CD8-positive, alpha-beta memory T cell (primary cell): ENCODE data around the gene MUC21. TPM values are rescaled to one million over a fixed set of nuclear protein-coding genes. Genes with fewer than 3 reads are reported as not detected.

Source experiments
- CTCF ChIA-PET: fragments of 350-600 bp; sonication (Branson Sonifier 250); formaldehyde crosslinking; loops from one replicate; lab custom pipeline; 2021; ENCODE audit warnings: antibody characterized with exemption; lab: Charles Lee
- POLR2A ChIA-PET: fragments of 350-600 bp; sonication (Branson Sonifier 250); formaldehyde crosslinking; loops from one replicate; lab custom pipeline; 2021; ENCODE audit warnings: antibody characterized with exemption; lab: Charles Lee
- DNase-seq, 5 donors: peaks; one replicate each; pipeline versions ENCODE4 v3.0.0 to v3.0.0-alpha.2; 2020 to 2022; ENCODE audit warnings: mixed read lengths in 1 of 5
- H3K27ac ChIP-seq: one replicate; pipeline ENCODE4 v1.7.0; 2013; ENCODE audit warnings: low read depth, mild to moderate bottlenecking, low read length, moderate library complexity
- H3K27me3 ChIP-seq: 2 replicates; pipeline ENCODE4 v1.7.0; 2013; ENCODE audit warnings: low read length, mild to moderate bottlenecking; ENCODE audit not compliant: insufficient read depth, poor library complexity, severe bottlenecking
- H3K36me3 ChIP-seq: 2 replicates; pipeline ENCODE4 v1.7.0; 2013; ENCODE audit warnings: mild to moderate bottlenecking, low read length, moderate library complexity; ENCODE audit not compliant: insufficient read depth
- H3K4me1 ChIP-seq: 2 replicates; pipeline ENCODE4 v1.7.0; 2013; ENCODE audit warnings: mild to moderate bottlenecking, low read length, moderate library complexity; ENCODE audit not compliant: insufficient read depth
- H3K4me3 ChIP-seq: 2 replicates; pipeline ENCODE4 v1.7.0; 2013; ENCODE audit warnings: mild to moderate bottlenecking, low read length
- H3K9me3 ChIP-seq: 2 replicates; pipeline ENCODE4 v1.7.0; 2013; ENCODE audit warnings: mild to moderate bottlenecking, low read length
- H3K27ac Mint-ChIP-seq, 8 donors: one replicate each; pipeline ENCODE4 v1.8.0; 2020 to 2021; ENCODE audit warnings: mixed read lengths in 8 of 8, mild to moderate bottlenecking in 6 of 8, inconsistent platforms in 3 of 8, moderate library complexity in 3 of 8
- H3K27me3 Mint-ChIP-seq, 2 donors: one replicate each; pipeline ENCODE4 v1.8.0; 2020 to 2021; ENCODE audit warnings: mixed read lengths in 2 of 2, mild to moderate bottlenecking in 1 of 2, moderate library complexity in 1 of 2
- H3K36me3 Mint-ChIP-seq, 3 donors: one replicate each; pipeline ENCODE4 v1.8.0; 2020 to 2021; ENCODE audit warnings: mixed read lengths in 3 of 3, inconsistent platforms in 1 of 3, mild to moderate bottlenecking in 1 of 3
- H3K4me1 Mint-ChIP-seq, 3 donors: one replicate each; pipeline ENCODE4 v1.8.0; 2020 to 2021; ENCODE audit warnings: mixed read lengths in 3 of 3, inconsistent platforms in 1 of 3, mild to moderate bottlenecking in 1 of 3
- H3K4me3 Mint-ChIP-seq, 7 donors: one replicate each; pipeline ENCODE4 v1.8.0; 2020 to 2021; ENCODE audit warnings: mixed read lengths in 7 of 7, mild to moderate bottlenecking in 6 of 7, moderate library complexity in 4 of 7, inconsistent platforms in 2 of 7
- H3K9me3 Mint-ChIP-seq, 5 donors: one replicate each; pipeline ENCODE4 v1.8.0; 2020 to 2022; ENCODE audit warnings: mixed read lengths in 5 of 5, mild to moderate bottlenecking in 3 of 5, moderate library complexity in 2 of 5, inconsistent platforms in 1 of 5
- polyA plus RNA-seq: library from polyadenylated mRNA; unstranded; fragments of 300-500 nt; fragmentation: Illumina TruSeq; gene quantifications from one replicate; pipeline ENCODE4 v1.2.3, GENCODE V29; 2021
- total RNA-seq, 2 experiments: library from RNA; stranded (reverse); gene quantifications; one replicate each; pipeline ENCODE4 v1.2.3, GENCODE V29; 2021

Gene MUC21
- total RNA-seq (not detected), polyA plus RNA-seq (not detected)

GRCh38 chr6:30983439-30983838 lies at the start of gene MUC21:
TSS of gene MUC21 (plus strand) at chr6:30983718. CDS start at chr6:30983959, 241 bp downstream.
- peaks cover 25 to 49% of the 10 kb centered on the region in 2 donors for H3K27me3 Mint-ChIP-seq
- no peak within 1 kb of the TSS for H3K4me3 ChIP-seq
- no peak within 1 kb of the TSS for H3K27ac ChIP-seq
- no peaks in the 10 kb centered on the region for H3K4me1 Mint-ChIP-seq
- H3K9me3 Mint-ChIP-seq = no peaks in the 10 kb centered on the region
- peaks cover 5% of the 10 kb centered on the region for H3K27me3 ChIP-seq
- no peak within 1 kb of the TSS for H3K4me3 Mint-ChIP-seq
- H3K9me3 ChIP-seq = no peaks in the 10 kb centered on the region
- H3K27ac Mint-ChIP-seq = no peak within 1 kb of the TSS
- H3K36me3 ChIP-seq = no peaks in the 10 kb centered on the region
- ChIA-PET POLR2A (no interaction called here), CTCF (no interaction called here)
- no peaks in the 10 kb centered on the region for H3K4me1 ChIP-seq
- DNase-seq = no peak
- H3K36me3 Mint-ChIP-seq = no peaks in the 10 kb centered on the region

- no peaks in the 10 kb centered on the region for H3K36me3 Mint-ChIP-seq
- H3K36me3 ChIP-seq = no peaks in the 10 kb centered on the region
- POLR2A ChIA-PET = interaction anchor here (0.5 kb wide), 1 partner anchor 609 kb away, joined by 3 read pairs; no protein-coding TSS in a partner anchor
- CTCF ChIA-PET = no interaction called here
- H3K9me3 Mint-ChIP-seq = no peaks in the 10 kb centered on the region
- H3K4me1 ChIP-seq = no peaks in the 10 kb centered on the region
- H3K27me3 Mint-ChIP-seq = peaks cover 6 to 28% of the 10 kb centered on the region in 2 donors
- no peaks in the 10 kb centered on the region for H3K4me1 Mint-ChIP-seq
- no peak overlapping the region for H3K27ac ChIP-seq
- H3K4me3 Mint-ChIP-seq = no peak overlapping the region
- H3K27ac Mint-ChIP-seq = no peak overlapping the region
- DNase-seq = no peak
- no peaks in the 10 kb centered on the region for H3K9me3 ChIP-seq
- H3K4me3 ChIP-seq = no peak overlapping the region
- H3K27me3 ChIP-seq = peaks cover 7% of the 10 kb centered on the region
Measured at GRCh38 chr6:30935018-30935417, 48.5 kb upstream of the MUC21 start.

- no peaks in the 10 kb centered on the region for H3K36me3 ChIP-seq
- H3K4me1 ChIP-seq = no peaks in the 10 kb centered on the region
- ChIA-PET POLR2A (interaction anchor here (0.6 kb wide), 1 partner anchor 131 kb away, joined by 7 read pairs; no protein-coding TSS in a partner anchor), CTCF (no interaction called here)
- H3K4me1 Mint-ChIP-seq = no peaks in the 10 kb centered on the region
- no peak for DNase-seq
- peaks cover 17% of the 10 kb centered on the region for H3K27me3 ChIP-seq
- H3K27ac Mint-ChIP-seq = peak overlapping the region in 1 of 8 donors; percentile 21
- no peaks in the 10 kb centered on the region for H3K9me3 ChIP-seq
- no peak overlapping the region for H3K4me3 Mint-ChIP-seq
- H3K9me3 Mint-ChIP-seq = no peaks in the 10 kb centered on the region
- H3K36me3 Mint-ChIP-seq = no peaks in the 10 kb centered on the region
- no peak overlapping the region for H3K27ac ChIP-seq
- H3K4me3 ChIP-seq = no peak overlapping the region
- peaks cover 15 to 50% of the 10 kb centered on the region in 2 donors for H3K27me3 Mint-ChIP-seq
Measured at GRCh38 chr6:30937265-30937664, 46.3 kb upstream of the MUC21 start.

- H3K4me1 ChIP-seq = no peaks in the 10 kb centered on the region
- POLR2A ChIA-PET = no interaction called here
Measured at GRCh38 chr6:30938730-30939129, 44.8 kb upstream of the MUC21 start.

GRCh38 chr6:30939473-30939872 lies 44.0 kb upstream of the MUC21 start:
- no peak overlapping the region for H3K27ac ChIP-seq
- Mint-ChIP-seq H3K27me3 (peaks cover 32 to 70% of the 10 kb centered on the region in 2 donors), H3K9me3 (no peaks in the 10 kb centered on the region), H3K4me3 (no peak overlapping the region), H3K36me3 (no peaks in the 10 kb centered on the region), H3K4me1 (peaks cover 0 to 1% (median 0%) of the 10 kb centered on the region in 3 donors), H3K27ac (no peak overlapping the region)
- H3K4me1 ChIP-seq = no peaks in the 10 kb centered on the region
- H3K27me3 ChIP-seq = peaks cover 22% of the 10 kb centered on the region
- no peaks in the 10 kb centered on the region for H3K36me3 ChIP-seq
- DNase-seq = no peak
- CTCF ChIA-PET = no interaction called here
- no peaks in the 10 kb centered on the region for H3K9me3 ChIP-seq
- H3K4me3 ChIP-seq = no peak overlapping the region
- POLR2A ChIA-PET = no interaction called here

More at GRCh38 chr6:30938730-30939129, 44.8 kb upstream of the MUC21 start:
- Mint-ChIP-seq H3K4me3 (no peak overlapping the region), H3K4me1 (peaks cover 0 to 1% (median 0%) of the 10 kb centered on the region in 3 donors), H3K27me3 (peaks cover 26 to 64% of the 10 kb centered on the region in 2 donors), H3K27ac (no peak overlapping the region), H3K36me3 (no peaks in the 10 kb centered on the region), H3K9me3 (no peaks in the 10 kb centered on the region)
- CTCF ChIA-PET = no interaction called here
- Histone ChIP-seq H3K27me3 (peaks cover 22% of the 10 kb centered on the region), H3K27ac (no peak overlapping the region), H3K9me3 (no peaks in the 10 kb centered on the region), H3K4me3 (no peak overlapping the region), H3K36me3 (no peaks in the 10 kb centered on the region)
- DNase-seq = no peak

GRCh38 chr6:30940361-30940986 lies 43.0 kb upstream of the MUC21 start, which contains the start of gene MUCL3:
TSS of gene MUCL3 (plus strand) at chr6:30940973. CDS start at chr6:30941000, 27 bp downstream.
- no peak within 1 kb of the TSS for H3K4me3 Mint-ChIP-seq
- peaks cover 0 to 3% (median 0%) of the 10 kb centered on the region in 3 donors for H3K36me3 Mint-ChIP-seq
- POLR2A ChIA-PET = no interaction called here
- Histone ChIP-seq H3K27me3 (peaks cover 22% of the 10 kb centered on the region), H3K4me1 (no peaks in the 10 kb centered on the region), H3K27ac (no peak within 1 kb of the TSS), H3K4me3 (no peak within 1 kb of the TSS), H3K9me3 (no peaks in the 10 kb centered on the region), H3K36me3 (no peaks in the 10 kb centered on the region)
- no peak within 1 kb of the TSS for H3K27ac Mint-ChIP-seq
- CTCF ChIA-PET = interaction anchor here (1.0 kb wide), 1 partner anchor 18 kb away, joined by 3 read pairs; no protein-coding TSS in a partner anchor
- peaks cover 34 to 77% of the 10 kb centered on the region in 2 donors for H3K27me3 Mint-ChIP-seq
- H3K9me3 Mint-ChIP-seq = no peaks in the 10 kb centered on the region
- DNase-seq = no peak
- H3K4me1 Mint-ChIP-seq = peaks cover 0 to 1% (median 0%) of the 10 kb centered on the region in 3 donors

GRCh38 chr6:30942338-30943060 lies 41.0 kb upstream of the MUC21 start:
- Mint-ChIP-seq H3K9me3 (no peaks in the 10 kb centered on the region), H3K36me3 (peaks cover 0 to 3% (median 0%) of the 10 kb centered on the region in 3 donors), H3K4me3 (no peak overlapping the region), H3K27me3 (peaks cover 40 to 72% of the 10 kb centered on the region in 2 donors), H3K4me1 (peaks cover 0 to 1% (median 0%) of the 10 kb centered on the region in 3 donors), H3K27ac (peak overlapping the region in 1 of 8 donors; percentile 61)
- H3K27me3 ChIP-seq = peaks cover 22% of the 10 kb centered on the region
- H3K27ac ChIP-seq = no peak overlapping the region
- CTCF ChIA-PET = interaction anchor here (1.8 kb wide), 1 partner anchor 137 kb away, joined by 5 read pairs; no protein-coding TSS in a partner anchor
- no peak for DNase-seq
- no peaks in the 10 kb centered on the region for H3K4me1 ChIP-seq
- H3K36me3 ChIP-seq = no peaks in the 10 kb centered on the region
- no peaks in the 10 kb centered on the region for H3K9me3 ChIP-seq
- POLR2A ChIA-PET = no interaction called here
- no peak overlapping the region for H3K4me3 ChIP-seq

GRCh38 chr6:30944051-30944450 lies 39.5 kb upstream of the MUC21 start:
- no peaks in the 10 kb centered on the region for H3K4me1 ChIP-seq
- Mint-ChIP-seq H3K4me3 (no peak overlapping the region), H3K36me3 (peaks cover 0 to 9% (median 0%) of the 10 kb centered on the region in 3 donors), H3K27ac (no peak overlapping the region), H3K9me3 (no peaks in the 10 kb centered on the region), H3K4me1 (peaks cover 0 to 1% (median 0%) of the 10 kb centered on the region in 3 donors), H3K27me3 (peaks cover 51 to 74% of the 10 kb centered on the region in 2 donors)
- peaks cover 18% of the 10 kb centered on the region for H3K27me3 ChIP-seq
- no peak for DNase-seq
- H3K27ac ChIP-seq = no peak overlapping the region
- no peaks in the 10 kb centered on the region for H3K9me3 ChIP-seq
- CTCF ChIA-PET = no interaction called here
- POLR2A ChIA-PET = no interaction called here
- H3K4me3 ChIP-seq = no peak overlapping the region
- no peaks in the 10 kb centered on the region for H3K36me3 ChIP-seq
